A673 (cell line): ENCODE measurements around the gene CCDC69. TPM values are rescaled to one million over a fixed set of nuclear protein-coding genes. Genes with fewer than 3 reads are reported as not detected.
"Not testable (repeated sequence)": the region's sequence is repeated elsewhere in the genome, so short reads cannot be mapped to it uniquely, and the experiment has no call there.

ENCODE experiments used
- BruUV-seq: library from RNA; stranded (reverse); fragments of 400-500 nt; replicated peaks from 2 replicates; lab custom pipeline; 2021; lab: Mats Ljungman, UMichigan
- CTCF ChIA-PET: fragments of 300-600 bp; sonication (Branson Sonifier 250); formaldehyde crosslinking; loops from one replicate; lab custom pipeline; 2022; ENCODE audit warnings: antibody characterized with exemption; lab: Charles Lee
- POLR2A ChIA-PET: fragments of 300-600 bp; sonication (Branson Sonifier 250); formaldehyde crosslinking; loops from one replicate; lab custom pipeline; 2022; ENCODE audit warnings: antibody characterized with exemption; ENCODE audit not compliant: low non-redundant PET; lab: Charles Lee
- DNase-seq: peaks from one replicate; pipeline ENCODE4 v3.0.0-alpha.2; 2015; ENCODE audit warnings: low spot score
- H3K27ac ChIP-seq: fragments of 200-600 bp; sonication (generic); 2 replicates; pipeline ENCODE4 v1.5.1; 2016; ENCODE audit warnings: mixed run types, low read depth, mild to moderate bottlenecking, mixed read lengths, antibody characterized with exemption, low read length; ENCODE audit not compliant: poor library complexity, severe bottlenecking
- H3K27me3 ChIP-seq: fragments of 200-600 bp; sonication (generic); replicated peaks from 2 replicates; pipeline ENCODE4 v1.6.1; 2017; ENCODE audit warnings: mixed run types, low read depth, mild to moderate bottlenecking, mixed read lengths, antibody characterized with exemption, low read length; ENCODE audit not compliant: insufficient read depth, poor library complexity
- H3K36me3 ChIP-seq: fragments of 200-600 bp; sonication (generic); 2 replicates; pipeline ENCODE4 v1.6.1; 2016; ENCODE audit warnings: mixed run types, mild to moderate bottlenecking, mixed read lengths, antibody characterized with exemption, low read length; ENCODE audit not compliant: insufficient read depth, poor library complexity, severe bottlenecking
- H3K4me1 ChIP-seq: fragments of 200-600 bp; sonication (generic); 2 replicates; pipeline ENCODE4 v1.6.1; 2017; ENCODE audit warnings: mixed run types, mild to moderate bottlenecking, mixed read lengths, antibody characterized with exemption, low read length; ENCODE audit not compliant: insufficient read depth, poor library complexity, severe bottlenecking
- H3K4me3 ChIP-seq: fragments of 200-600 bp; sonication (generic); 2 replicates; pipeline ENCODE4 v1.5.1; 2016; ENCODE audit warnings: low read depth, mixed run types, mild to moderate bottlenecking, mixed read lengths, low read length; ENCODE audit not compliant: poor library complexity, severe bottlenecking
- H3K9me3 ChIP-seq: fragments of 200-600 bp; sonication (generic); 2 replicates; pipeline ENCODE4 v1.6.1; 2016; ENCODE audit warnings: mixed run types, low read depth, mild to moderate bottlenecking, mixed read lengths, antibody characterized with exemption, low read length; ENCODE audit not compliant: poor library complexity, severe bottlenecking
- CTCF ChIP-seq: fragments of 300-800, 200-600 bp; sonication (generic); conservative IDR thresholded peaks from 2 replicates; pipeline ENCODE4 v1.5.1; 2017; ENCODE audit warnings: low read depth, mild to moderate bottlenecking, antibody characterized with exemption, low read length, moderate library complexity, mixed read lengths
- EZH2 ChIP-seq: fragments of 200-600 bp; sonication (generic); IDR thresholded peaks from 2 replicates; pipeline ENCODE4 v1.6.1; 2017; ENCODE audit warnings: borderline replicate concordance, low read depth, mild to moderate bottlenecking, mixed read lengths, antibody characterized with exemption, low read length; ENCODE audit not compliant: poor library complexity, severe bottlenecking
- intact Hi-C: fragments of 100-400 bp; cut with micrococcal nuclease; formaldehyde crosslinking; loops from one replicate; pipeline ENCODE4 v1.10.0; 2022; ENCODE audit not compliant: unreplicated experiment
- total RNA-seq: library from RNA; stranded (reverse); gene quantifications from 2 replicates; pipeline ENCODE4 v1.2.3, GENCODE V29; 2021

The CCDC69 gene
- total RNA-seq, 1 experiment from 2014 or later, result not detected

- DNase-seq, result no peak
- Histone ChIP-seq H3K4me1 (peaks cover 8% of the 10 kb centered on the region), H3K4me3 (no peak overlapping the region), H3K27ac (no peak overlapping the region), H3K36me3 (no peaks in the 10 kb centered on the region), H3K9me3 (no peaks in the 10 kb centered on the region), H3K27me3 (no peaks in the 10 kb centered on the region)
- ChIA-PET CTCF (no interaction called here), POLR2A (no interaction called here)
- BruUV-seq, result no TSS peak
- TF ChIP-seq EZH2 (no peak), CTCF (no peak)
- intact Hi-C loops, result no loop called here
Observed at GRCh38 chr5:151178777-151179488, 45.0 kb downstream of the CCDC69 start.

GRCh38 chr5:151178372-151178771 is 45.5 kb downstream of the CCDC69 start:
- peaks cover 3% of the 10 kb centered on the region for H3K4me1 ChIP-seq
- TF ChIP-seq EZH2, result no peak
- no peak for TF ChIP-seq CTCF
- H3K27me3 ChIP-seq, result no peaks in the 10 kb centered on the region
- no peak for DNase-seq
- intact Hi-C loops, result no loop called here
- BruUV-seq, result no TSS peak
- no peak overlapping the region for H3K27ac ChIP-seq
- no peaks in the 10 kb centered on the region for H3K9me3 ChIP-seq
- ChIA-PET POLR2A (no interaction called here), CTCF (no interaction called here)
- H3K36me3 ChIP-seq, result no peaks in the 10 kb centered on the region
- no peak overlapping the region for H3K4me3 ChIP-seq

- BruUV-seq, intact Hi-C loops, H3K27ac ChIP-seq, DNase-seq, H3K36me3 ChIP-seq, H3K27me3 ChIP-seq, H3K4me3 ChIP-seq, H3K9me3 ChIP-seq, POLR2A ChIA-PET, CTCF ChIA-PET, H3K4me1 ChIP-seq: not testable (repeated sequence)
Observed at GRCh38 chr5:151176268-151176667, 47.6 kb downstream of the CCDC69 start.

- H3K9me3 ChIP-seq, result no peaks in the 10 kb centered on the region
- H3K27ac ChIP-seq, result no peak overlapping the region
- no TSS peak for BruUV-seq
- ChIA-PET CTCF (no interaction called here), POLR2A (no interaction called here)
- H3K4me1 ChIP-seq, result no peaks in the 10 kb centered on the region
- H3K4me3 ChIP-seq, result no peak overlapping the region
- no peak for DNase-seq
- TF ChIP-seq EZH2 (no peak), CTCF (no peak)
- no peaks in the 10 kb centered on the region for H3K36me3 ChIP-seq
- no peaks in the 10 kb centered on the region for H3K27me3 ChIP-seq
- intact Hi-C loops, result no loop called here
Observed at GRCh38 chr5:151174612-151175101, 49.2 kb downstream of the CCDC69 start.
